IMR-90 (cell line): ENCODE results near the gene ROBO4. TPM values are rescaled to one million over a fixed set of nuclear protein-coding genes. Genes with fewer than 3 reads are reported as not detected.

Experiments
- ATAC-seq: fragments of 200-7000 bp; cut with Tn5 transposase; 2 replicates; pipeline ENCODE4 v1.9.1; 2020; ENCODE audit warnings: low read depth, mild to moderate bottlenecking, moderate library complexity
- BruUV-seq: library from RNA; stranded (reverse); fragments of 400-500 nt; replicated peaks from 2 replicates; lab custom pipeline; 2021; lab: Mats Ljungman, UMichigan
- CTCF ChIA-PET: fragments of 300-600 bp; formaldehyde crosslinking; extraction: SDS; loops from one replicate; lab custom pipeline; 2021; ENCODE audit warnings: antibody characterized with exemption; lab: Yijun Ruan, JAX
- POLR2A ChIA-PET: fragments of 300-600 bp; sonication (Branson Sonifier 250); formaldehyde crosslinking; loops from one replicate; lab custom pipeline; 2022; ENCODE audit warnings: antibody characterized with exemption; ENCODE audit not compliant: unreplicated experiment; lab: Charles Lee
- DNase-seq: peaks from one replicate; pipeline ENCODE4 v3.0.0; 2013
- H2AFZ ChIP-seq: replicated peaks from 2 replicates; pipeline ENCODE3; 2013; ENCODE audit warnings: low read length, mild to moderate bottlenecking; ENCODE audit not compliant: poor library complexity
- H2AK5ac ChIP-seq: 2 replicates; pipeline ENCODE4 v1.6.1; 2013; ENCODE audit warnings: low read depth, low read length, inconsistent platforms
- H2AK9ac ChIP-seq: replicated peaks from 2 replicates; pipeline ENCODE3; 2013; ENCODE audit warnings: mild to moderate bottlenecking, low read depth, low read length, moderate library complexity; ENCODE audit not compliant: poor library complexity
- H2BK120ac ChIP-seq: 2 replicates; pipeline ENCODE4 v1.6.1; 2013; ENCODE audit warnings: low read depth, low read length, inconsistent platforms
- H2BK15ac ChIP-seq: 3 replicates; pipeline ENCODE4 v1.6.1; 2013; ENCODE audit warnings: low read depth, low read length, inconsistent platforms
- H2BK20ac ChIP-seq: 2 replicates; pipeline ENCODE4 v1.6.1; 2013; ENCODE audit warnings: low read depth, mild to moderate bottlenecking, inconsistent platforms, low read length, moderate library complexity
- H2BK5ac ChIP-seq: 2 replicates; pipeline ENCODE4 v1.6.1; 2013; ENCODE audit warnings: mild to moderate bottlenecking, low read depth, low read length, inconsistent platforms; ENCODE audit not compliant: poor library complexity, severe bottlenecking
- H3K14ac ChIP-seq: replicated peaks from 2 replicates; pipeline ENCODE4 v1.6.1; 2013; ENCODE audit warnings: low read depth, low read length, inconsistent platforms
- H3K18ac ChIP-seq: 2 replicates; pipeline ENCODE4 v1.6.1; 2013; ENCODE audit warnings: low read depth, low read length, control low read depth
- H3K23ac ChIP-seq: 2 replicates; pipeline ENCODE4 v1.6.1; 2013; ENCODE audit warnings: low read depth, low read length, inconsistent platforms
- H3K27ac ChIP-seq: 2 replicates; pipeline ENCODE4 v1.5.1; 2013; ENCODE audit warnings: mild to moderate bottlenecking, control low read depth, low read length; ENCODE audit not compliant: insufficient read depth
- H3K27me3 ChIP-seq: 2 replicates; pipeline ENCODE4 v1.6.1; 2013; ENCODE audit warnings: low read length; ENCODE audit not compliant: control insufficient read depth, insufficient read depth
- H3K36me3 ChIP-seq: 2 replicates; pipeline ENCODE4 v1.6.1; 2013; ENCODE audit warnings: low read length, mixed read lengths; ENCODE audit not compliant: control insufficient read depth, insufficient read depth
- H3K4ac ChIP-seq: 2 replicates; pipeline ENCODE4 v1.6.1; 2013; ENCODE audit warnings: low read depth, low read length, inconsistent platforms
- H3K4me1 ChIP-seq: 2 replicates; pipeline ENCODE4 v1.6.1; 2013; ENCODE audit warnings: low read length, mixed read lengths; ENCODE audit not compliant: control insufficient read depth, insufficient read depth
- H3K4me2 ChIP-seq: 2 replicates; pipeline ENCODE4 v1.6.1; 2013; ENCODE audit warnings: low read depth, mild to moderate bottlenecking, control low read depth, low read length, moderate library complexity
- H3K4me3 ChIP-seq: 2 replicates; pipeline ENCODE4 v1.5.1; 2013; ENCODE audit warnings: low read depth, mild to moderate bottlenecking, control low read depth, low read length, moderate library complexity; ENCODE audit not compliant: insufficient read depth
- H3K56ac ChIP-seq: 2 replicates; pipeline ENCODE4 v1.6.1; 2013; ENCODE audit warnings: low read length, inconsistent platforms; ENCODE audit not compliant: insufficient read depth; ENCODE audit errors: extremely low read depth
- H3K79me1 ChIP-seq, 2 experiments: 2 replicates each; pipeline ENCODE4 v1.6.1; 2013; ENCODE audit warnings: low read length in 2 of 2, inconsistent platforms in 1 of 2, low read depth in 1 of 2
- H3K9ac ChIP-seq: 2 replicates; pipeline ENCODE4 v1.6.1; 2013; ENCODE audit warnings: low read depth, low read length, control low read depth
- H3K9me1 ChIP-seq: 2 replicates; pipeline ENCODE4 v1.6.1; 2013; ENCODE audit warnings: low read length, inconsistent platforms; ENCODE audit not compliant: insufficient read depth
- H3K9me3 ChIP-seq: 2 replicates; pipeline ENCODE4 v1.6.1; 2013; ENCODE audit warnings: low read length; ENCODE audit not compliant: control insufficient read depth, insufficient read depth
- H4K20me1 ChIP-seq: 2 replicates; pipeline ENCODE4 v1.6.1; 2013; ENCODE audit warnings: low read length, inconsistent platforms; ENCODE audit not compliant: insufficient read depth
- H4K5ac ChIP-seq: 2 replicates; pipeline ENCODE4 v1.6.1; 2013; ENCODE audit warnings: mild to moderate bottlenecking, low read depth, low read length, control low read depth
- H4K8ac ChIP-seq, 2 experiments: 2 replicates each; pipeline ENCODE4 v1.6.1; 2013; ENCODE audit warnings: low read depth in 2 of 2, low read length in 2 of 2, control low read depth in 1 of 2, inconsistent platforms in 1 of 2
- H4K91ac ChIP-seq: 2 replicates; pipeline ENCODE4 v1.6.1; 2013; ENCODE audit warnings: low read depth, low read length, inconsistent platforms; ENCODE audit not compliant: insufficient read depth
- MAFK ChIP-seq: IDR thresholded peaks from 2 replicates; pipeline ENCODE4 v1.6.1; 2012; ENCODE audit warnings: low read depth, low read length, improper control_type of control experiment
- SMC3 ChIP-seq: fragments of 150-350 bp; IDR thresholded peaks from 2 replicates; pipeline ENCODE4 v1.6.1; 2016; ENCODE audit warnings: low read depth, mild to moderate bottlenecking, antibody characterized with exemption, low read length, moderate library complexity
- WGBS, 2 experiments: methylation state at CpG; one replicate each; pipeline versions ENCODE4 v1.1.5 to v1.1.7; 2013; ENCODE audit warnings: missing lambda C conversion rate in 2 of 2; ENCODE audit not compliant: insufficient read length in 1 of 2; ENCODE audit errors: extremely low coverage in 2 of 2; 5-methylcytosine and 5-hydroxymethylcytosine counted together
- dilution Hi-C: fragments of 300-500 bp; cut with HindIII; formaldehyde crosslinking; loops from one replicate; pipeline ENCODE4 v1.14.3; 2018; ENCODE audit warnings: low sequenced_read_pairs; ENCODE audit not compliant: unreplicated experiment
- in situ Hi-C: fragments of 300-500 bp; cut with MboI; formaldehyde crosslinking; loops from 3 replicates; pipeline ENCODE4 v1.14.3; 2019; ENCODE audit warnings: low sequenced_read_pairs, inconsistent platforms, mixed read lengths
- intact Hi-C: fragments of 100-400 bp; cut with micrococcal nuclease; formaldehyde crosslinking; loops from 2 replicates; pipeline ENCODE4 v1.10.0; 2022
- polyA plus RNA-seq, 3 experiments: library from polyadenylated mRNA; depleted of rRNA; stranded (reverse); fragments of >200 nt; gene quantifications; 2 replicates each; pipeline ENCODE4 v1.2.3, GENCODE V29; 2012; ENCODE audit warnings: low replicate concordance in 1 of 3
- total RNA-seq: library from RNA; depleted of rRNA; stranded (reverse); fragments of >200 nt; gene quantifications from 2 replicates; pipeline ENCODE4 v1.2.3, GENCODE V29; 2012

ROBO4 gene
- total and polyA plus RNA-seq, 2 of the 4 experiments (the other 2 are of a cell fraction) = 0.72 to 0.82 TPM

- Histone ChIP-seq H4K5ac (no peak within 1 kb of the TSS), H3K9me3 (no peaks in the 10 kb centered on the region), H2AFZ (peak within 1 kb of the TSS; percentile 14), H2BK20ac (no peak within 1 kb of the TSS; the same call in 1 of the 2 replicates), H3K23ac (no peak within 1 kb of the TSS), H3K79me1 (peaks cover 0 to 3% of the 10 kb centered on the region in 2 experiments; a peak in 1 of 4 replicates), H2AK9ac (no peak within 1 kb of the TSS), H3K56ac (no peak within 1 kb of the TSS), H3K4me3 (no peak within 1 kb of the TSS), H2BK120ac (no peak within 1 kb of the TSS), H3K36me3 (no peaks in the 10 kb centered on the region), H3K4ac (peak within 1 kb of the TSS; percentile 43; the same call in 1 of the 2 replicates), H4K91ac (no peak within 1 kb of the TSS), H2BK5ac (no peak within 1 kb of the TSS), H3K9me1 (peaks cover 24% of the 10 kb centered on the region; the same call in 1 of the 2 replicates), H4K20me1 (no peaks in the 10 kb centered on the region), H2BK15ac (no peak within 1 kb of the TSS; the same call in 2 of the 3 replicates), H2AK5ac (peak within 1 kb of the TSS; percentile 51; the same call in 1 of the 2 replicates), H3K27me3 (no peaks in the 10 kb centered on the region), H3K4me2 (no peak within 1 kb of the TSS), H3K4me1 (peaks cover 8% of the 10 kb centered on the region), H3K27ac (no peak within 1 kb of the TSS), H3K14ac (no peak within 1 kb of the TSS), H3K18ac (no peak within 1 kb of the TSS), H3K9ac (no peak within 1 kb of the TSS), H4K8ac (peak within 1 kb of the TSS in 1 of 2 experiments; percentile 68; a peak in 1 of 4 replicates)
- ATAC-seq (no peak), DNase-seq (no peak)
- BruUV-seq = no TSS peak
- dilution Hi-C loops (no loop called here), in situ Hi-C loops (no loop called here), intact Hi-C loops (no loop called here)
- no peak for TF ChIP-seq SMC3
- 0 out of 2 replicates have a peak, but pooled peaks have one; percentile 15 for TF ChIP-seq MAFK
- 83 to 100% methylated on average over 2 to 3 of the region's 3 CpGs for WGBS, 2 experiments
- ChIA-PET CTCF (interaction anchor here (0.9 kb wide), 1 partner anchor 53 kb away, joined by 3 read pairs; no protein-coding TSS in a partner anchor), POLR2A (no interaction called here)
Observed at GRCh38 chr11:124918950-124919349, 21.3 kb upstream of the ROBO4 start, which contains the start of gene HEPN1. HEPN1 (plus strand) TSS chr11:124919250.
